ENCODE data around the gene EMC10. TPM values are rescaled to one million over a fixed set of nuclear protein-coding genes. Genes with fewer than 3 reads are reported as not detected.
A peak's percentile ranks its signal among the peaks of the same experiment; 100 is the strongest.

The EMC10 gene
- total RNA-seq, 1 experiment from 2014 or later = 66.7 TPM

DNA sequence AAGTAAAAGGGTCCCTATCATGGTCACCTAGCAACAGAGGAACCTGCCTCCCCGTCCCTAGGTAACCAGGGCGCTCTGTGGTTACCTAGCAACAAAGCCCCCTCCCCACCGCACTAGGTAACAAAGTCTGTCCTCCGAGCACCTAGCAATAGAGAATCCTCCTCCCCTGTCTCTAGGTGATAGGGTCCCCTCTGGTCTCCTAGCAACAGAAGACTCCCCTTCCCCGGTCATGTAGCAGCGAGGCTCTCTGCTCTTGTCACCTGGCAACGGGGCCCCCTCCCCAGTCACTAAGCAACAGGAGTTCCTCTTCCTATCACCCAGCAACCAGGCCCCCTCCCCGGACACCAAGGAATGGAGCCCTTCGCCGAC lies 34.4 kb downstream of the EMC10 start:
- CTCF ChIA-PET = interaction anchor here (0.8 kb wide), 1 partner anchor 45 kb away, joined by 8 read pairs; no protein-coding TSS in a partner anchor
- H3K9me3 ChIP-seq (ENCODE audit: control insufficient read depth, insufficient read depth, low read depth, low read length) = no peaks in the 10 kb centered on the region
- TF ChIP-seq, protein P1, sequence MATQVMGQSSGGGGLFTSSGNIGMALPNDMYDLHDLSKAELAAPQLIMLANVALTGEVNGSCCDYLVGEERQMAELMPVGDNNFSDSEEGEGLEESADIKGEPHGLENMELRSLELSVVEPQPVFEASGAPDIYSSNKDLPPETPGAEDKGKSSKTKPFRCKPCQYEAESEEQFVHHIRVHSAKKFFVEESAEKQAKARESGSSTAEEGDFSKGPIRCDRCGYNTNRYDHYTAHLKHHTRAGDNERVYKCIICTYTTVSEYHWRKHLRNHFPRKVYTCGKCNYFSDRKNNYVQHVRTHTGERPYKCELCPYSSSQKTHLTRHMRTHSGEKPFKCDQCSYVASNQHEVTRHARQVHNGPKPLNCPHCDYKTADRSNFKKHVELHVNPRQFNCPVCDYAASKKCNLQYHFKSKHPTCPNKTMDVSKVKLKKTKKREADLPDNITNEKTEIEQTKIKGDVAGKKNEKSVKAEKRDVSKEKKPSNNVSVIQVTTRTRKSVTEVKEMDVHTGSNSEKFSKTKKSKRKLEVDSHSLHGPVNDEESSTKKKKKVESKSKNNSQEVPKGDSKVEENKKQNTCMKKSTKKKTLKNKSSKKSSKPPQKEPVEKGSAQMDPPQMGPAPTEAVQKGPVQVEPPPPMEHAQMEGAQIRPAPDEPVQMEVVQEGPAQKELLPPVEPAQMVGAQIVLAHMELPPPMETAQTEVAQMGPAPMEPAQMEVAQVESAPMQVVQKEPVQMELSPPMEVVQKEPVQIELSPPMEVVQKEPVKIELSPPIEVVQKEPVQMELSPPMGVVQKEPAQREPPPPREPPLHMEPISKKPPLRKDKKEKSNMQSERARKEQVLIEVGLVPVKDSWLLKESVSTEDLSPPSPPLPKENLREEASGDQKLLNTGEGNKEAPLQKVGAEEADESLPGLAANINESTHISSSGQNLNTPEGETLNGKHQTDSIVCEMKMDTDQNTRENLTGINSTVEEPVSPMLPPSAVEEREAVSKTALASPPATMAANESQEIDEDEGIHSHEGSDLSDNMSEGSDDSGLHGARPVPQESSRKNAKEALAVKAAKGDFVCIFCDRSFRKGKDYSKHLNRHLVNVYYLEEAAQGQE (IDR thresholded peaks at IDR 0.05; ENCODE audit: insufficient read depth in 1 of 2, low read depth in 2 of 2, low read length in 1 of 2) = no peak
- no peak for TF ChIP-seq POLR2AphosphoS5 (IDR thresholded peaks at IDR 0.05; ENCODE audit: low read depth, low read length)
- no peak for TF ChIP-seq CTCF (IDR thresholded peaks at IDR 0.05)
- no peak for TF ChIP-seq SIN3A (IDR thresholded peaks at IDR 0.05; ENCODE audit: borderline replicate concordance, insufficient read depth, low read depth, low read length)
- ATAC-seq (no peak), DNase-seq (ENCODE audit: low read depth, low spot score) (no peak)
- H3K4me1 ChIP-seq (ENCODE audit: control insufficient read depth, insufficient read depth, low read length) = no peaks in the 10 kb centered on the region
- POLR2A ChIA-PET = no interaction called here
- intact Hi-C loops (cut with micrococcal nuclease; ENCODE audit: unreplicated experiment) (no loop called here), in situ Hi-C loops (cut with HindIII; ENCODE audit: low pct_unique_long_range_greater_than_20kb, low sequenced_read_pairs) (no loop called here)
- BruUV-seq (replicated peaks) = TSS peak; percentile 84
- peak overlapping the region; percentile 77 to 79 for H3K4me3 ChIP-seq (ENCODE audit: low read depth in 2 of 2, low read length in 2 of 2)
- H3K27ac ChIP-seq (ENCODE audit: low read length) = peak overlapping the region; percentile 92
- no peaks in the 10 kb centered on the region; the same call in 1 of the 2 replicates for H3K36me3 ChIP-seq (ENCODE audit: control insufficient read depth, insufficient read depth, low read length)
- no peaks in the 10 kb centered on the region for H3K27me3 ChIP-seq (ENCODE audit: control insufficient read depth, insufficient read depth, low read length)

- in situ Hi-C loops (cut with HindIII; ENCODE audit: low pct_unique_long_range_greater_than_20kb, low sequenced_read_pairs) = no loop called here
- CTCF ChIA-PET = interaction anchor here (0.8 kb wide), 1 partner anchor 45 kb away, joined by 8 read pairs; no protein-coding TSS in a partner anchor
- H3K27me3 ChIP-seq (ENCODE audit: control insufficient read depth, insufficient read depth, low read length) = no peaks in the 10 kb centered on the region
- H3K27ac ChIP-seq (ENCODE audit: low read length) = peak within 1 kb of the TSS; percentile 92
- DNase-seq (ENCODE audit: low read depth, low spot score) (peak; percentile 80), ATAC-seq (peak; percentile 95)
- POLR2A ChIA-PET = no interaction called here
- H3K4me3 ChIP-seq (ENCODE audit: low read depth in 2 of 2, low read length in 2 of 2) = peak within 1 kb of the TSS; percentile 77 to 79
- intact Hi-C loops (cut with micrococcal nuclease; ENCODE audit: unreplicated experiment) = no loop called here
- H3K4me1 ChIP-seq (ENCODE audit: control insufficient read depth, insufficient read depth, low read length) = no peaks in the 10 kb centered on the region
- H3K36me3 ChIP-seq (ENCODE audit: control insufficient read depth, insufficient read depth, low read length) = no peaks in the 10 kb centered on the region; the same call in 1 of the 2 replicates
- no TSS peak for BruUV-seq (replicated peaks)
- no peaks in the 10 kb centered on the region for H3K9me3 ChIP-seq (ENCODE audit: control insufficient read depth, insufficient read depth, low read depth, low read length)
- TF ChIP-seq SIN3A (IDR thresholded peaks at IDR 0.05; ENCODE audit: borderline replicate concordance, insufficient read depth, low read depth, low read length) (no peak), TCF7L2 (IDR thresholded peaks at IDR 0.05; ENCODE audit: low read depth, low read length) (0 out of 2 replicates have a peak, but pooled peaks have one; percentile 60), CTCF (IDR thresholded peaks at IDR 0.05) (no peak), POLR2AphosphoS5 (IDR thresholded peaks at IDR 0.05; ENCODE audit: low read depth, low read length) (peak; percentile 27; the same call in 1 of the 2 replicates)
- TF ChIP-seq, protein P1 (IDR thresholded peaks at IDR 0.05; ENCODE audit: insufficient read depth in 1 of 2, low read depth in 2 of 2, low read length in 1 of 2) = no peak
These were observed 34.9 kb downstream of the EMC10 start, which contains the start of gene JOSD2 for GRCh38 chr19:50511069-50511822. JOSD2 (minus strand) TSS chr19:50511191; CDS start chr19:50510431, 760 bp downstream.
